22Rv1 (cell line): ENCODE measurements around the gene MYLK3.

ENCODE experiments used
- CTCF ChIP-seq: fragments of 450-650 bp; IDR thresholded peaks from 2 replicates; pipeline ENCODE4 v1.5.1; 2017; ENCODE audit warnings: mild to moderate bottlenecking
- ZFX ChIP-seq: fragments of 450-650 bp; IDR thresholded peaks from 2 replicates; pipeline ENCODE4 v1.6.1; 2017; ENCODE audit warnings: antibody characterized with exemption, borderline replicate concordance

- TF ChIP-seq CTCF, result no peak
- TF ChIP-seq ZFX, result no peak
These were observed 45.7 kb upstream of the MYLK3 start for GRCh38 chr16:46793841-46794240.
